Activated CD8-positive, alpha-beta memory T cell treated with anti-CD3 and anti-CD28 coated beads, Interleukin-2, amount 10 ng/mL, durations not matched to agents 7 days and 5 days (primary cell): Measurements from ENCODE around the gene JAKMIP1. TPM values are rescaled to one million over a fixed set of nuclear protein-coding genes. Genes with fewer than 3 reads are reported as not detected.
"Not testable (repeated sequence)": the region's sequence is repeated elsewhere in the genome, so short reads cannot be mapped to it uniquely, and the experiment has no call there.

Experiments
- ATAC-seq: fragments of 150-1000 bp; cut with Tn5 transposase; one replicate; pipeline ENCODE4 v1.10.0; 2021; ENCODE audit warnings: moderate library complexity
- CTCF ChIA-PET: fragments of 350-600 bp; sonication (Branson Sonifier 250); formaldehyde crosslinking; loops from one replicate; lab custom pipeline; 2021; ENCODE audit warnings: antibody characterized with exemption; lab: Charles Lee
- DNase-seq: peaks from one replicate; pipeline ENCODE4 v3.0.0-alpha.2; 2020
- H3K27ac Mint-ChIP-seq: one replicate; pipeline ENCODE4 v1.8.0; 2021; ENCODE audit warnings: mild to moderate bottlenecking, mixed read lengths
- H3K27me3 Mint-ChIP-seq: one replicate; pipeline ENCODE4 v1.8.0; 2021; ENCODE audit warnings: mixed read lengths
- H3K36me3 Mint-ChIP-seq: one replicate; pipeline ENCODE4 v1.8.0; 2021; ENCODE audit warnings: mild to moderate bottlenecking, mixed read lengths
- H3K4me1 Mint-ChIP-seq: one replicate; pipeline ENCODE4 v1.8.0; 2021; ENCODE audit warnings: mixed read lengths
- H3K4me3 Mint-ChIP-seq: one replicate; pipeline ENCODE4 v1.8.0; 2021; ENCODE audit warnings: mild to moderate bottlenecking, moderate library complexity, mixed read lengths
- H3K9me3 Mint-ChIP-seq: one replicate; pipeline ENCODE4 v1.8.0; 2022; ENCODE audit warnings: low read depth, mixed read lengths
- total RNA-seq, 2 experiments: library from RNA; stranded (reverse); gene quantifications; one replicate each; pipeline ENCODE4 v1.2.3, GENCODE V29; 2021

JAKMIP1 gene
- total RNA-seq, 2 experiments from 2014 or later: 41.7 to 57.8 TPM

DNA sequence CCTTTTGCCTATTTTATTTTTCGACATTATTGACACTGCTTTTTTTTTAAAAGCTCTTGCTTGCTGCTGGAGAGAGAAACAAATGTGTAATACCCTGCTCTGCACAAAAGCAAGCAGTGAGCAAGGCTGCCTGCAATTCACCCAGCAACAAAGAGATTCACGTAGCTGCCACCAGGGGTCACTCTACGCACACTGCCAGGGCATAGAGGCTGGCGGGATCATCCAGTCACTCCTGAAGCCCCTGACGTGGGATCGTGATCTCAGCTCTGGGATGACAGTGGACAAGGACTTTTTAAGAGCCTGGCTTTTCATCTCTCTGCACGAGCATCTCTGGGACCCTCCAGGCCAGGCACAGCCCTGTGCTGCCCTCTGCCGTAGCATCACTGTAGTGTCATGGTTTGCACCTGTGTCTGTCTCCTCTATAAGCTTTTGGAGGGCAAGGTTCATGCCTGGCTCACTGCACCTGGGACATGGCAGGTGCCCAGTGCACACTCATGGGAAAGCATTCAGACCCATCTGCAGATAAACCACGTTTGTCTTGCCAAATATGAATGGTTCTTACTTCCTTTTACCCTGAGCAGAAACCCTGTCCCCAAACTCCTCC is 201.9 kb downstream of the JAKMIP1 start:
- DNase-seq (peak; percentile 66), ATAC-seq (peak; percentile 77)
- H3K4me1 Mint-ChIP-seq: peaks cover 18% of the 10 kb centered on the region
- no peak overlapping the region for H3K4me3 Mint-ChIP-seq
- H3K36me3 Mint-ChIP-seq: no peaks in the 10 kb centered on the region
- CTCF ChIA-PET: interaction anchor here (0.6 to 5.5 kb wide), 50 partner anchors 9 to 1417 kb away, joined by 3 to 107 read pairs (median 4); partner anchors contain the start of genes C4orf50, CRMP1, JAKMIP1 and WFS1
- peaks cover 7% of the 10 kb centered on the region for H3K27me3 Mint-ChIP-seq
- no peaks in the 10 kb centered on the region for H3K9me3 Mint-ChIP-seq
- H3K27ac Mint-ChIP-seq: no peak overlapping the region

- H3K36me3 Mint-ChIP-seq: no peaks in the 10 kb centered on the region
- no peak overlapping the region for H3K4me3 Mint-ChIP-seq
- H3K9me3 Mint-ChIP-seq: no peaks in the 10 kb centered on the region
- H3K27ac Mint-ChIP-seq: peak overlapping the region; percentile 71
- DNase-seq (no peak), ATAC-seq (no peak)
- H3K27me3 Mint-ChIP-seq: peaks cover 7% of the 10 kb centered on the region
- peaks cover 18% of the 10 kb centered on the region for H3K4me1 Mint-ChIP-seq
- CTCF ChIA-PET: interaction anchor here (0.9 to 5.5 kb wide), 5 partner anchors 12 to 332 kb away, joined by 3 to 107 read pairs (median 14); no protein-coding TSS in a partner anchor
These were observed 203.7 kb downstream of the JAKMIP1 start for GRCh38 chr4:5996641-5997040.

DNA sequence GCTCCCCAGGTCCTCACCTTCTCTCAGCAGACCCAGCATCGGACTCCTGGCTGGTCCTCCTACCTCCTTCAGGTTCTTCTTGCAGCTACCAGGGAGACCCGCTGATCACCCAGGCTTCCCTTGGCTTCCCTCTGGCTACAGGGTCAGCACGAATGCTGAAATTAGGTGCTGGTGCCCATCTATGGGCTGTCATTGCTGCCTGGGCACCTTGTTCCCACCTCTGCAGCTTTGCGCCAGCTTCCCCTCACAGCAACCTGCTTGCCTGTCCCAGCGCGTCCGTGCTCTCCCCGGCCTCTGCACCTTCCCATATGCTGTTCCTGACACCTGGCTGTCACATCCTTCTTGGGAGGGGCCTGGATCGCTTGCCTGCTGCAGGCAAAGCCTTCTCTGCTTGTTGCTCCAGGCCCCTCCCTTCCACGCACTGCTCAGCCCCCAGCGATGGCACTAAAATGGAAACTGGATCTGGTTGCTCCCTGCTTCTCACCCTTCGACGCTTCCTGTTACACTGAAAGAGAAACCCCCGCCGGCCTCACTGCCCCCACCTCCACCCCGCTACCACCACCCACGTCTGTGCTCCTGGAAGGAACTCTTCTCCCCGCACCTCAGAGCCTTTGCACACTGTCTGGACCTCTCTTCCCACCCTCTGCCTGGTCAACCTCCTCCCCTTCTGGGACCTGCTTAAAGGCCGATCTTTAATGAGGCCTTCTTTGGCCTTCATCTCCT is 204.3 kb downstream of the JAKMIP1 start:
- Mint-ChIP-seq H3K9me3 (no peaks in the 10 kb centered on the region), H3K27ac (peak overlapping the region; percentile 71), H3K4me3 (no peak overlapping the region), H3K4me1 (peaks cover 18% of the 10 kb centered on the region), H3K27me3 (peaks cover 7% of the 10 kb centered on the region), H3K36me3 (no peaks in the 10 kb centered on the region)
- peak; percentile 75 for ATAC-seq
- CTCF ChIA-PET: interaction anchor here (0.7 to 5.5 kb wide), 2 partner anchors 333 to 550 kb away, joined by 3 to 107 read pairs; no protein-coding TSS in a partner anchor
- DNase-seq: peak; percentile 59

DNA sequence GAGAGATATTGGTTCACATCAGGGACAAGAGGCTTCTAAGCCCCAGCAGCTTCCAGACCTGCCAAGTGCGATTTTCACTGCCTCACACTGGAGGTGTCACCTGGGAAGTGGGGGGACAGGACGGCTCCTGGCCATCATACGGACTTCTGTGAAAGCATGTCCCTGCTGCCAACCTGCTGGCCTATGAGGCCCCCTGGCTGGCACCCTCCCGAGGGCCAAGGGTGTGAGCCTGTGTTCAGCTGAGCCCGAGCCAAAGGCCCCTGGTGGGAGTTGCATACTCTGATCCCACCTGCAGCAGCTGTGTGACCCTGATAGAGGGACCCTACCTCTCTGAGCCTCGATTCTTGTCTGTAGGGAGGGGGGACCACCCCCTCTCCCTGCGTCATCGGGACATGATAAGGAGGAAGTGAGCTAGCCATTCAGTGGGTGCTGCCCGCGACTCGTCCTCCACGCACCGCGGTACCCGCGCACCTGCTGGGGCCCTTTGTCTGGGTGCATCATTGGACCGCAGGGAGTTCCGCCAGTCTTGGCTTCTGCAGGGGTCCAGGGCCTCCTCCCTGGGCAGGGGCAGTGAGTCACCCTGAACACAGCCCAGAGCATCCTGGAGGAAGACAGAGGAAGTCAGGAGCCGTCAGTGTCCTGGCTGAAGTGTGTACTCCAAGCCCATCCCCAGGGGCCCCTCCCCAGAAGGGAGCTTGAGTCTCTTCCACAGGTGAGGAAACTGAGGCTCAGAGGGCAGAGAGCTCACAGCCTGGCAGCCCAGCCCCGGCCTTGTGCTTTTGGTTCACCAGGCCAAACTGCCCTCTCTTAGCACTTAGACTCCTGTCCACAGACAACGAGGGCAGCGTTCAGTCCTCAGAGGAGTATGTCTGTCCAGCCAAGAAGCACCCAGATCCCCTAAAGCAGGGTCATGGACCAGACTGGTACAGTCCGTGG is 206.2 kb downstream of the JAKMIP1 start:
- H3K9me3 Mint-ChIP-seq: no peaks in the 10 kb centered on the region

GRCh38 chr4:5993346-5993745 is 207.0 kb downstream of the JAKMIP1 start:
- H3K27me3 Mint-ChIP-seq, ATAC-seq, CTCF ChIA-PET, H3K36me3 Mint-ChIP-seq, H3K4me3 Mint-ChIP-seq, H3K27ac Mint-ChIP-seq, H3K9me3 Mint-ChIP-seq, DNase-seq: not testable (repeated sequence)
- H3K4me1 Mint-ChIP-seq: peaks cover 15% of the 10 kb centered on the region

More for the DNA sequence above, 206.2 kb downstream of the JAKMIP1 start:
- Mint-ChIP-seq H3K4me3 (no peak overlapping the region), H3K36me3 (no peaks in the 10 kb centered on the region), H3K27me3 (peaks cover 3% of the 10 kb centered on the region), H3K27ac (no peak overlapping the region), H3K4me1 (peaks cover 18% of the 10 kb centered on the region)
- ATAC-seq (no peak), DNase-seq (no peak)
- CTCF ChIA-PET: interaction anchor here (1.2 to 1.6 kb wide), 3 partner anchors 26 to 336 kb away, joined by 3 to 7 read pairs (median 4); no protein-coding TSS in a partner anchor

DNA sequence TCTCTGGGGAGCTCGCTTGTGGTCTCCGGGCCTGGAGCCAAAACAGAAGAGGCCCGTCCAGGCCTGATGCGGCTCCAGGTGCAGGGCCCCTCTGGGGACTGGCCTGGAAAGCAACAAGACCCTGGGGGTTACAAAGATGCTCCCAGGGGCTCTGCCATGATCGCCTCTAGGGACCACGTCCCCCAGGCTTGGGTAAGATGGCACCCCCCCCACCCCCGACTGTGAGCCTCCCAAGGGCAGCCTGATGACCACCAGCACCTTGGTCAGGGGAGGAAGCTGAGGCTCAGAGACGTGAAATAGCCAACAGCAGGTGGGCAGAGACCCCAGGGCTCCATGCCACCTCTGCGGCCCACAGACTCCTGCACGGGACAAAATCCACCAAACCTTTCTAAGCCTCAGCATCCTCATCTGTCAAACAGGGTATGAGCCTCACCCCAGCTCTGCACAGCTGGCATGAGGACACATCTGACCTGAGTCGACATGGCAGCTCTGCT is 207.5 kb downstream of the JAKMIP1 start:
- no peak overlapping the region for H3K4me3 Mint-ChIP-seq
- DNase-seq (no peak), ATAC-seq (no peak)
- H3K27me3 Mint-ChIP-seq: peaks cover 3% of the 10 kb centered on the region
- H3K4me1 Mint-ChIP-seq: peaks cover 13% of the 10 kb centered on the region
- H3K9me3 Mint-ChIP-seq: no peaks in the 10 kb centered on the region
- H3K36me3 Mint-ChIP-seq: no peaks in the 10 kb centered on the region
- H3K27ac Mint-ChIP-seq: no peak overlapping the region
- CTCF ChIA-PET: no interaction called here

DNA sequence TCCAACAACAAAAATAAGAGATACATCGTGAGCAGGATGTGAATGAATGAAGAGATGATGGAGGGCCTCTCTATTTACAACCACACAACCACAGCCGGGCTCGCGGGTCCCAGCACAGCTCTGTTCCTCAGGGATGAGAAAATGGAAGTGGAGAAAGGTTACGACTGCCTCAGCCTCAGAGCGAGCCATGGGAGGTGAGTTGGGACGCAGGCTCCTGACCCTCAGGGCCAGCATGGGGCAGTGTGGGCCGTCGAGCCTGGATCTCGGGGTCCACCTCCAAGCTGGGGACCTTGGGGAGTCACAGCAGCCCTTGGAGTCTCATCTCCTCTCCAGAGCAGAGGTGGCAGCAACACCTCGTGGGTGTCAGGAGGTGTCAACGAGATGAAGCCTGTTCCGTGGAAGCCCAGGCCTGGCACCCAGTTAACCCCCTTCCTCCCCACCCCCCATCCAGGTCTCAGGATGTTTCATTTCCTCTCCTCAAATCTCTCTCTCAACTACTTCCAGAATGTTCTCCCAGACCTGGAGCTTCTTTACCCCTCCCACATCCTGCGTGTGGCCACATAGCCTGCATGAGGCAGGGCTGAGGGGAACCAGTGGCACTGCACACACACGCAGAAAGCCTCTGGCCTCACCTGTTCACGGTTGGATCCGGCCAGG is 208.1 kb downstream of the JAKMIP1 start:
- Mint-ChIP-seq H3K36me3 (no peaks in the 10 kb centered on the region), H3K27me3 (peaks cover 3% of the 10 kb centered on the region), H3K27ac (no peak overlapping the region), H3K4me1 (peaks cover 13% of the 10 kb centered on the region), H3K4me3 (no peak overlapping the region), H3K9me3 (no peaks in the 10 kb centered on the region)
- ATAC-seq (no peak), DNase-seq (no peak)
- CTCF ChIA-PET: no interaction called here

- CTCF ChIA-PET: no interaction called here
- DNase-seq (no peak), ATAC-seq (no peak)
- Mint-ChIP-seq H3K9me3 (no peaks in the 10 kb centered on the region), H3K4me3 (no peak overlapping the region), H3K4me1 (peaks cover 8% of the 10 kb centered on the region), H3K27ac (no peak overlapping the region), H3K36me3 (no peaks in the 10 kb centered on the region), H3K27me3 (no peaks in the 10 kb centered on the region)
These were observed 208.9 kb downstream of the JAKMIP1 start for GRCh38 chr4:5991405-5991804.

GRCh38 chr4:5990446-5991160 is 209.7 kb downstream of the JAKMIP1 start:
- CTCF ChIA-PET: no interaction called here
- H3K27me3 Mint-ChIP-seq: no peaks in the 10 kb centered on the region
- no peak for DNase-seq
- H3K4me3 Mint-ChIP-seq: no peak overlapping the region
- H3K4me1 Mint-ChIP-seq: no peaks in the 10 kb centered on the region
- ATAC-seq: no peak
- no peaks in the 10 kb centered on the region for H3K36me3 Mint-ChIP-seq
- H3K27ac Mint-ChIP-seq: no peak overlapping the region
- H3K9me3 Mint-ChIP-seq: no peaks in the 10 kb centered on the region

DNA sequence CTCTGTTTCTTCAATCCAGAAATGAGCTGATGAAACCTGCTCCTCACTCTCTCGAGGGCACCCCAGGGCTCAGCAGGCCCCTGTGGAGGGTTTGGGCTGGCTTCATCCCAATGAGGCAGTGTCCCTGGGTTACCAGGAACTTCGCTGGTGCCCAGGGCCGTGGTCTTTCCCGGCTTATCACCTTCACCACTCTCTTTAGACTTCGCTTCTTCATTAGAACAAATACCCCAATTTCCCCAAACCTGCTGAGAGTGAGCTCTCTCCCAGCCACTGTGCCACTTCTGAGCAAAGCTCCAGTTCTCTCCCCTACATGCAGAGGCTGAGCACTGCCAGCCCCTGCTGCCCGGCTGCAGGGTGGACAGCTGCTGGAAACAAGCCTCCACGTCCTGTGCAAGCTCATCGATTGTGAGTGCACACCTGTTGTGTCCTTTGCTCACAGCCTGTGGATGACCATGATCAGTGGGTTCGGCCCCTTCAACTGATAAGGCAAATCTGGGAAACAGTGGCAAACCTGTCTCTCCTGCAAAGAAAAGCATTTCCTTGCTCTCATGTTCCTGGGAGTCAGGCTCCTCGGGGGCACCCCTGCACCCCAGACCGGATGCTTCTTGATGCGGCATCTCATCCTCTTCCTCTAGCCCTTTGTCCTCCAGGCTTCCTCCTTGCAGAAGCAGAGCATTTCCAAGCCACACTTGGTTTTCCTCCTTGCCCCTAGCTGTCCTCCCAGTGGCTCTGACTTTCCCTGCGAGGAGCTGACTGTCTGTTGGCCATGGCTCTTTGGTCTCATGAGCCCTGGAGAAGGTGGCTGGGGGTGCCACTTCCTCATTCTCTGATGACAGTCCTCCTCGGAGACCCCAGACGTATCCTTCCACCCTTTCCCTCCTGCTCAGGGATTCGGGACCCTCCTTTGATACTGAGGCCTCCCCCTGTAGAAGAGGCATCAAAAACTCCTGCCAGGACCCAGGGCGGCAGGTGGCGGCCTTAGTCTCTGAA is 210.8 kb downstream of the JAKMIP1 start:
- no peak for ATAC-seq
- DNase-seq: no peak
- no peak overlapping the region for H3K4me3 Mint-ChIP-seq
- H3K36me3 Mint-ChIP-seq: peaks cover 4% of the 10 kb centered on the region
- no peak overlapping the region for H3K27ac Mint-ChIP-seq
- CTCF ChIA-PET: interaction anchor here (1.6 kb wide), 1 partner anchor 8 kb away, joined by 11 read pairs; no protein-coding TSS in a partner anchor
- H3K9me3 Mint-ChIP-seq: peaks cover 6% of the 10 kb centered on the region
- H3K27me3 Mint-ChIP-seq: peaks cover 4% of the 10 kb centered on the region
- H3K4me1 Mint-ChIP-seq: no peaks in the 10 kb centered on the region

DNA sequence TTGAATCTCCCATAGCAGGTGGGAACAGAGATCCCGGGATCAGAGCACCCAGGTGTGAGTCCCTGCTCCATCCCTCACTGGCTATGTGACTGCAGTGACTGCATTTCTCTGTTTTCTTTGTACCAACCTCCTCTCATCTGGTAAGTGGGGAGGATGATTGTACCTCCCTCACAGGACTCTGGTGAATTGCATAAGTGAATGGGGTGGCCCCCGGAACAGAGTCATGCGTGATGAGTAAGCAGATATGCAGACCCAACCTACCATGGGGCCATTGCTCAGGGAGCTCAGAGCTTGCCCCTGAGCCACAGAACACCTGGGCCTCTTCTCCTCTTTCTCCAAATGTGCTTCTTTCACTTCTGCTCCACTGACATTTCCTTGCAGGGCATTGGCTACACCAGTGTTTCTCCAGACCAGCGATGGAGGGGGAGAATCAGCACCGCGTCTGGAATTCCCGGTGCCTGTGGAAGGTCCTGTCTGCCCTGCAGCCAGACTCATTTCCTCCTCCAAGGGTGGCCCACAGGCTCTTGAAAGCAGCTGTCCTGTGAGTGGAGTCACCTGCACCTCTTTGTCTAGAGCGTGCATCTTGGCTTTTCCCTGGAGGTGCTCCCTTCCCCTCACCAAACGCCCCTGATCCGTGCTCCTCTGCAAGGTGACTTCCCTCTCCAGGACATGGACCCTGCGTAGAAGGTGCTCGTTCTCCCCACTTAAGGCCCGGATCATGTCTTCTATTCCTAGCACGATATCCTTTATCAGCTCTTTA is 212.1 kb downstream of the JAKMIP1 start:
- no peaks in the 10 kb centered on the region for H3K4me1 Mint-ChIP-seq
- no peak for ATAC-seq
- H3K27ac Mint-ChIP-seq: no peak overlapping the region
- peaks cover 7% of the 10 kb centered on the region for H3K27me3 Mint-ChIP-seq
- CTCF ChIA-PET: interaction anchor here (1.6 kb wide), 1 partner anchor 10 kb away, joined by 11 read pairs; no protein-coding TSS in a partner anchor
- H3K9me3 Mint-ChIP-seq: peaks cover 11% of the 10 kb centered on the region
- peaks cover 5% of the 10 kb centered on the region for H3K36me3 Mint-ChIP-seq
- no peak overlapping the region for H3K4me3 Mint-ChIP-seq
- DNase-seq: no peak
